ENCODE data around the gene TRAPPC3L.
A peak's percentile ranks its signal among the peaks of the same experiment; 100 is the strongest.

The TRAPPC3L gene

GRCh38 chr6:116467514-116467913 is 78.0 kb downstream of the TRAPPC3L start:
- TF ChIP-seq, protein P1, sequence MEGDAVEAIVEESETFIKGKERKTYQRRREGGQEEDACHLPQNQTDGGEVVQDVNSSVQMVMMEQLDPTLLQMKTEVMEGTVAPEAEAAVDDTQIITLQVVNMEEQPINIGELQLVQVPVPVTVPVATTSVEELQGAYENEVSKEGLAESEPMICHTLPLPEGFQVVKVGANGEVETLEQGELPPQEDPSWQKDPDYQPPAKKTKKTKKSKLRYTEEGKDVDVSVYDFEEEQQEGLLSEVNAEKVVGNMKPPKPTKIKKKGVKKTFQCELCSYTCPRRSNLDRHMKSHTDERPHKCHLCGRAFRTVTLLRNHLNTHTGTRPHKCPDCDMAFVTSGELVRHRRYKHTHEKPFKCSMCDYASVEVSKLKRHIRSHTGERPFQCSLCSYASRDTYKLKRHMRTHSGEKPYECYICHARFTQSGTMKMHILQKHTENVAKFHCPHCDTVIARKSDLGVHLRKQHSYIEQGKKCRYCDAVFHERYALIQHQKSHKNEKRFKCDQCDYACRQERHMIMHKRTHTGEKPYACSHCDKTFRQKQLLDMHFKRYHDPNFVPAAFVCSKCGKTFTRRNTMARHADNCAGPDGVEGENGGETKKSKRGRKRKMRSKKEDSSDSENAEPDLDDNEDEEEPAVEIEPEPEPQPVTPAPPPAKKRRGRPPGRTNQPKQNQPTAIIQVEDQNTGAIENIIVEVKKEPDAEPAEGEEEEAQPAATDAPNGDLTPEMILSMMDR (IDR thresholded peaks at IDR 0.05; ENCODE audit: borderline replicate concordance, control extremely low read depth, extremely low read depth, insufficient read depth, missing control alignments), result no peak
- in situ Hi-C loops (cut with MboI; ENCODE audit: low sequenced_read_pairs, unreplicated experiment), result no loop called here
- no peak for DNase-seq (ENCODE audit: low spot score)

DNA sequence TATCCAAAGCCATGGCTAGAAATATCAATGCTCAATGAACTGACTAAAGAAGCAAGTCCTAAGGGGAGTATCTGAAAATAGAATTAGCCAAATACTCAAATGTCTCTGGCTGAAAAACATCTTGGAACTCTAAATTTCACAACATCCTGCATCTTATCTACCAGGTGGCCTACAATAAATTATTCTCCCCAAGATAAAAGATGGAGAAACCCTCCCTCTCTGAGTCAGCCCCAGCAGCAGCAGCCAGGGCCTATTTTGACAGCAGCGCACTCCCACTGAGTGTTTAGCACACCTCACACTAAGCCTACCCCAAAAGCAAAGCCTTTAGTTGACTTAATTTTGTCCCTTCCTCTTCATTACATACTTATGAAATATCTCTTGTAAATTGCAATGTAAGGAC is 78.4 kb downstream of the TRAPPC3L start:
- TF ChIP-seq, protein P1 (IDR thresholded peaks at IDR 0.05; ENCODE audit: borderline replicate concordance, control extremely low read depth, extremely low read depth, insufficient read depth, missing control alignments), result no peak
- DNase-seq (ENCODE audit: low spot score), result no peak
- in situ Hi-C loops (cut with MboI; ENCODE audit: low sequenced_read_pairs, unreplicated experiment), result no loop called here

DNA sequence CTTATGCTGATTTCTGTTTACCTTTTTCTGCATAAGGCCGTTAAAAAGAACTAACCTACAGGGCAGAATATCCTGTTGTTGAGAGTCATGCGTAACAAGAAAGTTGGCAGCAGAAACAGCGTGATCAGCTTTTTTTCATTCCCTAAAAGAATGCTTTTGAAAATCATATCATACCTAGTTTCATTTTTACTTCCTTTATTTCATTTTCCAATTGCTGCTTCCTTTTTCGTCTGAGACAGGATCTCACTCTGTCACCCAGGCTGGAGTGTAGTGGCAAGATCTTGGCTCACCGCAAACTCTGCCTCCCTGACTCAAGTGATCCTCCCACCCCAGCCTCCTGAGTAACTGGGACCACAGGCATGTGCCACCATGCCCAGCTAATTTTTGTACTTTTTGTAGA is 80.2 kb downstream of the TRAPPC3L start:
- TF ChIP-seq, protein P1 (IDR thresholded peaks at IDR 0.05; ENCODE audit: borderline replicate concordance, control extremely low read depth, extremely low read depth, insufficient read depth, missing control alignments), result no peak
- DNase-seq (ENCODE audit: low spot score), result no peak
- in situ Hi-C loops (cut with MboI; ENCODE audit: low sequenced_read_pairs, unreplicated experiment), result no loop called here

DNA sequence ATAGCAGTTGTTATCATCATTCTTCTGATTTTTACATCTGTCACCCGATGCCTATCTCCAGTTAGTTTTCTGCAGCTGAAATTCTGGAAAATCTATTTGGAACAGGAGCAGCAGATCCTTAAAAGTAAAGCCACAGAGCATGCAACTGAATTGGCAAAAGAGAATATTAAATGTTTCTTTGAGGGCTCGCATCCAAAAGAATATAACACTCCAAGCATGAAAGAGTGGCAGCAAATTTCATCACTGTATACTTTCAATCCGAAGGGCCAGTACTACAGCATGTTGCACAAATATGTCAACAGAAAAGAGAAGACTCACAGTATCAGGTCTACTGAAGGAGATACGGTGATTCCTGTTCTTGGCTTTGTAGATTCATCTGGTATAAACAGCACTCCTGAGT is 82.2 kb downstream of the TRAPPC3L start:
- in situ Hi-C loops (cut with MboI; ENCODE audit: low sequenced_read_pairs, unreplicated experiment), result no loop called here
- TF ChIP-seq, protein P1 (IDR thresholded peaks at IDR 0.05; ENCODE audit: borderline replicate concordance, control extremely low read depth, extremely low read depth, insufficient read depth, missing control alignments), result no peak
- no peak for DNase-seq (ENCODE audit: low spot score)

GRCh38 chr6:116461932-116462885 is 83.3 kb downstream of the TRAPPC3L start:
- in situ Hi-C loops (cut with MboI; ENCODE audit: low sequenced_read_pairs, unreplicated experiment), result no loop called here
- peak; percentile 81 for DNase-seq (ENCODE audit: low spot score)
- TF ChIP-seq, protein P1 (IDR thresholded peaks at IDR 0.05; ENCODE audit: borderline replicate concordance, control extremely low read depth, extremely low read depth, insufficient read depth, missing control alignments), result no peak

DNA sequence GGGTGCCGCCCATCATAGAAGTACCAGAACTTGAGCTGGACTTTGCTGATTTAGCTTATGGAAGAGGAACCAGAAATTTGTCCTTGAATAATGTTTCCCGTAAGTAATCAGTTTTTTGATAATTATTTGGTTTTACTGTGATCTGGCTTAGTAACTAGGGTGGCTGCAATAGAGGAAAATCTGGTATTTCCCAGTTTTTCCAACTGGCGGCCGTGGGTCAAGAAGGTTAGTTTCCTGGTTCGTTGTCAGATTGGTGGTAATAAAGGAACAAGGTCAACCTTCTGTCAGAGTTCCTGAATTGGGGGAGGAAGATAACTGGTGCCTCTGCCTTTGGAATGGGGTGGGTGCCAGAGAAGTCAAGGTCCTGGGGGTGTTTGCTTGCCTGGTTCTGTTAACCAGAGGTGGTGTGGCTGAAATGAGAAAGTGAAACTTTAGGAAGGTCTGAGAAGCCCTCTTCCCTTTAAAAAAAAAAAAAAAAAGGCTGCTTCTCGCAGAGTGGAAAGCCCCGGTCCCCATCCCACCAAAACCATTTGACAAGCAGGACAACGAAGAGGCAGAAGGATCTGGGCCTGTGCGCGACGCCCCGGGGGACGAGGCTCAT is 84.1 kb downstream of the TRAPPC3L start, which contains the start of gene CALHM6:
TSS of gene CALHM6 (plus strand) at position 45 of the 601 bp plus-strand sequence. CDS start at position 600, 555 bp downstream.
- DNase-seq (ENCODE audit: low spot score), result peak; percentile 29
- in situ Hi-C loops (cut with MboI; ENCODE audit: low sequenced_read_pairs, unreplicated experiment), result no loop called here
- TF ChIP-seq, protein P1 (IDR thresholded peaks at IDR 0.05; ENCODE audit: borderline replicate concordance, control extremely low read depth, extremely low read depth, insufficient read depth, missing control alignments), result no peak
